NCI-H2107 treated with DMSO at 0.1 percent for 48 hours (cell line): ENCODE results near the gene LIN28A.

Experiments
- DNase-seq: peaks from one replicate; lab custom pipeline; 2025; ENCODE audit not compliant: unreplicated experiment; lab: John Stamatoyannopoulos, UW

The LIN28A gene

GRCh38 chr1:26478159-26478558 is 67.5 kb downstream of the LIN28A start:
- DNase-seq: no peak

GRCh38 chr1:26478988-26479387 is 68.4 kb downstream of the LIN28A start:
- DNase-seq: no peak
